Measurements from ENCODE around the gene LHPP.
A peak's percentile ranks its signal among the peaks of the same experiment; 100 is the strongest.

Gene LHPP

DNA sequence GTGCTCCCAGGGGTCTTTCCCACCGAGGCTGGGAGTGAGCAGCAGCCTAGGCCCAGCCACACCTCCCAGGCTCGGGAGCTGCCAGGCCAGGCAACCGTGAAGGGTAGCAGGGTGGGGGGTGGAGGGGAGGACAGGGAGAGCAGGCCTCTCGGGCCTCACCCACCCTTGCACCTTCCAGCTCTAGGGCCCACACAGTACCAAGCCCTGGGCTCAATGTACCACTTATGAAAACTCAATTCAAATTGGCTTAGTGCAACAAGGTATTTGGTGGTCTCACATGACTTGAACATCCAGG, 155.2 kb downstream of the LHPP start:
- H3K4me1 Mint-ChIP-seq (ENCODE audit: low read depth in 2 of 2): peaks cover 62 to 68% of the 10 kb centered on the region in 2 donors
- peak overlapping the region; percentile 94 for H3K27ac Mint-ChIP-seq
- H3K4me3 Mint-ChIP-seq: peak overlapping the region in 1 of 2 donors; percentile 14
- peaks cover 63% of the 10 kb centered on the region for H3K36me3 Mint-ChIP-seq (ENCODE audit: insufficient read depth)
- H3K27me3 Mint-ChIP-seq: no peaks in the 10 kb centered on the region
- ATAC-seq (replicated peaks) (no peak), DNase-seq (no peak)
- no peaks in the 10 kb centered on the region for H3K9me3 Mint-ChIP-seq

DNA sequence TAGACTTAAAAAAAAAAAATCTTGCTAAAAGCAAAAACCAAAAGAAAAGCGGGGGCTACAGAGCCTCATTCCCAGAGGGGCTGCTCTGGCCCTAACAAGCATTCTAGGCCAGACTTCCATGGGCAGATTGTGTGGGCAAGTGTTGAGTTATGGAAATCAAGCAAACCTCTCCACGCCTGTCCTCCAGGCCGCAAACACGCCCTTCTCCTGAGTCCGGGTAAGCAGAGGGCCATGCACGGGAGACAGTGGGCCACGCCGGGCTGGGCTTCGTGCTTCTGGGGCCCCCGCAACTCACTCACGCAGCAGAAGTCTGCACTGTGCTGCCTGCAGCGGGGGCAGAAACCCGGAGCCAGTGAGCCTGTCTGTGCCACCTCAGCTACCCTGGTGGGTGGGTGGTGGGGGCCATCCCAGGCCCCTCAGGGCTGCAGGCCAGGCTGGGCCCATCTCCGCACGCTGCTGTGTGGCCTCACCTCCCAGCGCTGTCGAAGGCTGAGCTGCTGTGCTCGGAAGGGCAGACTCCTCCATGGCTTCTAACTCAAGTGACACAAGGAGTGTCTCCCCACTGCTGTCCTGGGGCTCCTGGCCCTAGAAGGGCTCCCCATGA, 156.9 kb downstream of the LHPP start:
- Mint-ChIP-seq H3K36me3 (ENCODE audit: insufficient read depth) (peaks cover 53% of the 10 kb centered on the region), H3K27ac (peak overlapping the region; percentile 90 to 94), H3K27me3 (no peaks in the 10 kb centered on the region), H3K4me1 (ENCODE audit: low read depth in 2 of 2) (peaks cover 50 to 52% of the 10 kb centered on the region in 2 donors), H3K9me3 (no peaks in the 10 kb centered on the region), H3K4me3 (peak overlapping the region; percentile 66 to 77)
- ATAC-seq (replicated peaks) (no peak), DNase-seq (no peak)

DNA sequence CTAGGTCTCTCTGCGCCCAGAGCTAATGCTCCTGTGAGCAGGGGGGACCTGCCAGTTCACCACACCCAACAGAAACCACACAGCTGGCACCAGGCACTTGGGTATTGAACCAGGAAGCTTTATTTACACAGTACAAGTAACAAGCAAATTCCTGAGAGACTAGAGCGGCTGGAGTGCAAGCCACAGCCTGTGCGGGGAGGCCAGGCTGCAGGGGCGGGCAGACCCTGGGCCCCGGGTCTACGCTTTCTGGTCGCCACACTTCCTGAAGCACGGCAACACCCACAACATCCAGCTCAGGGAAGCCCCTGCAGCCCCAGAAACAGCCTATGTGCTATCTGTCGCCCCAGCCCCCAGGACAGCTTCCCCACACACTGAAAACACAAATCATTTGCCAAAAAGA, 157.6 kb downstream of the LHPP start:
- H3K27ac Mint-ChIP-seq: peak overlapping the region; percentile 90 to 94

DNA sequence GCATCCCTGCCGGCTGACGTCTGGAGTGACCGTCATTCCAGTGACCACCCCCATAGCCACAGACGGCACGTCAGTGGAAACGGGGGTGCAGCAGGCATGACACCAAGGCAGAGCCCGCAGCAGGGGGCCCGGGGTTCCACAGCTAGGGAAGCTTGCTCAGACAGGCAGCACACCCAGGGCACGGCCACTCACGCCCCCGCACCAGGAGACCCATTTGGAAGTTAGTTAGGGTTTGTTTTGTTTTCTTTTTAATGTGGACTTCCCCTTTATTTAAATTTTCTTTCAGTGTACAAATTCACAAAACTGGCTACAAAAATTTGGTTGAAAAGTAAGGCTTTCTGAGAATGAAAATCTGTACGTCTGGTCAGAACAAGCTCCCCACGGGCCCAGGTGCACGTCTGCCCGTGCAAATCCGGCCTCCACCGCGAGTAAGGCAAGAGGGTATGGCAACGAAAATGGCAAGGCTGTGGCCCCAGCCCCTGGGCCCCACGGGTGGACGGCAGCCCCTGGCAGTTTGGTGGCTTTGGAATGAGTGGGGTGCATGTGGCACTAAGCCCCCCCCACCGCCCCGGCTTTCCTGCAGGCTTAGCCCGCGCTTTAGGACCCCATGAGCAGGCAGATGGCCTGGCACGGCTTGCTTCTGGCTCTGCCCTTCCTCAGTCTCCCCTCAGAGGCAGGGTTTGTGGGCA, 158.3 kb downstream of the LHPP start:
- Mint-ChIP-seq H3K27ac (peak overlapping the region; percentile 90 to 94), H3K9me3 (no peaks in the 10 kb centered on the region)

More for the DNA sequence above, 157.6 kb downstream of the LHPP start:
- Mint-ChIP-seq H3K4me1 (ENCODE audit: low read depth in 2 of 2) (peaks cover 46 to 47% of the 10 kb centered on the region in 2 donors), H3K36me3 (ENCODE audit: insufficient read depth) (peaks cover 55% of the 10 kb centered on the region), H3K9me3 (no peaks in the 10 kb centered on the region), H3K27me3 (no peaks in the 10 kb centered on the region), H3K4me3 (peak overlapping the region; percentile 66 to 77)
- DNase-seq (peak; percentile 26 to 34 (median 33)), ATAC-seq (replicated peaks) (peak; percentile 71)

DNA sequence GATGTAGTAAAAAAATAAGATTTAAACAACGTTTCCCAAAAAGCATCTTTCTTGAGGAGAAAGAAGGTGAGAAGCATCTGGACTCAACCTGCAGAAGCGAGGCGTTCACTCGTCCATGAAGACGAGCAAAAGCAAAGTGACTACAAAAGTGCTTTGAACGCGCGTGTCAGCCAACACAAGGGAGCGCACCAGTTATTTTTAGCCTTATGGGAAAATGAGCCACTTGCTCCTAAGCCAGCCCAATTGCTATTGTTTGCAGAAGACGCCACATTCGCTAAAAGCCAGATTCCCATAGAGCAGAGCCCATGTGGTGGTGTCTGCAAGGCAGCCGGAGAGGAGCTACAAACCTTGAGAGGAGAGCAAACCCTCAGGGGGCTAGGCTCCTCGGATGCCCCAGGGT, 160.0 kb downstream of the LHPP start:
- H3K27me3 Mint-ChIP-seq: no peaks in the 10 kb centered on the region
- peaks cover 39% of the 10 kb centered on the region for H3K36me3 Mint-ChIP-seq (ENCODE audit: insufficient read depth)
- no peak for DNase-seq
- no peaks in the 10 kb centered on the region for H3K9me3 Mint-ChIP-seq
- no peak overlapping the region for H3K4me3 Mint-ChIP-seq
- peaks cover 38 to 51% of the 10 kb centered on the region in 2 donors for H3K4me1 Mint-ChIP-seq (ENCODE audit: low read depth in 2 of 2)
- ATAC-seq (replicated peaks): no peak
- peak overlapping the region; percentile 67 to 90 for H3K27ac Mint-ChIP-seq

More for the DNA sequence above, 158.3 kb downstream of the LHPP start:
- Mint-ChIP-seq H3K4me1 (ENCODE audit: low read depth in 2 of 2) (peaks cover 48% of the 10 kb centered on the region in 2 donors), H3K36me3 (ENCODE audit: insufficient read depth) (peaks cover 51% of the 10 kb centered on the region), H3K4me3 (peak overlapping the region; percentile 12 to 66), H3K27me3 (no peaks in the 10 kb centered on the region)
- ATAC-seq (replicated peaks) (no peak), DNase-seq (no peak)

DNA sequence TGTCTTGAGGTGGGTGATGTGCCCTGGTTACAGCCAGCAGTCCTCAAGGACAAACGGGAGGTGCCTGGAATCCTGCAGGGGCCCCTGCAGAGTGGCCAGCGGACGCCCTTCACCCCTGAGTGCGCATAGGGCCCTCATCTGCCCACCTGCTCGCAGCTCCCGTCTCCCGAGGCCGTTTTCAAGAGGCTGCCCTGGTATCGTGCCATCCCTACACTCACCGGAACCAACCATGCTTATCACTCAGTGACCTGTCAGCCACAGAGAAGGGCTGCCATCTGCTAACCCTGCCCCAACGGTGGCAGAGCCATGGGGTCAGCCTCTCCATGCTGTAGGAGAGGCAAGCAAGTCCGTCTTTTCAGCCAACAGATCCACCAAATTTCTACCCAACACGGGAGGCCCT, 160.5 kb downstream of the LHPP start:
- no peak for DNase-seq
- Mint-ChIP-seq H3K9me3 (no peaks in the 10 kb centered on the region), H3K27me3 (no peaks in the 10 kb centered on the region), H3K4me3 (no peak overlapping the region), H3K4me1 (ENCODE audit: low read depth in 2 of 2) (peaks cover 41 to 53% of the 10 kb centered on the region in 2 donors), H3K27ac (peak overlapping the region in 1 of 2 donors; percentile 97), H3K36me3 (ENCODE audit: insufficient read depth) (peaks cover 35% of the 10 kb centered on the region)
- ATAC-seq (replicated peaks): no peak

DNA sequence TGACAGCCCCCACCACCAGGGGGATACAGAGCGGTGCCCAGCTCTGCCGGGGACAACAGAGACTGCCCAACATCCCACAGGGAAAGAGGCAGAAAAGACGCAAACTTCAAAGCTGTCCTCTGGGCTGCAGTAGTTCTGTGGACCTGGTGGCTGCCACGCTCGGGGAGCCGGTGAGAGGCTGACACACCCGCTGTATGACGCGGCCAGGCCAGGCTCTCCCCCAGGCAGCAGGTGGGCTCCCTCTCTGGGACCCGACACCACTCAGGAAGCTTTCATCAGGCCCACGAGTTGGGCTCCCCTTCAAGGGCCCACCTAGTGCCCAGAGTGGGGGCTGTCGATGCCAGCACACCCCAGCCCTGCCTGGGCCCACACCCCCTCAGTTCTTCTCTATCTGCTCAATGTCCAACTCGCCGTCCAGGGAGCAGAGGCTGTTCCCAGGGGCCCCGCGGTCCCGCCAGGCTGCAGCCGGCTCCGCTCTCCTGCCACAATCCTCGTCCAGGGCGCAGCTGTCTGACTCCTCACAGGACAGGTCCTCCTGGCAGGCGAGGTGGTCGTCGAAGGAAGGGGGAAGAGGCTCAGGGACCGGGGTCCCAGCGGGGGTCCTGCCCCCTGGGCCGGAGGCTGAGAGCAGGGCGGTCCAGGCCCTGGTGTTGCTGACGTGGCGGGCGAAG, 161.4 kb downstream of the LHPP start:
- Mint-ChIP-seq H3K4me3 (no peak overlapping the region), H3K9me3 (no peaks in the 10 kb centered on the region), H3K27ac (peak overlapping the region in 1 of 2 donors; percentile 97), H3K36me3 (ENCODE audit: insufficient read depth) (peaks cover 34% of the 10 kb centered on the region), H3K27me3 (no peaks in the 10 kb centered on the region), H3K4me1 (ENCODE audit: low read depth in 2 of 2) (peaks cover 44 to 58% of the 10 kb centered on the region in 2 donors)
- no peak for ATAC-seq (replicated peaks)
- no peak for DNase-seq

DNA sequence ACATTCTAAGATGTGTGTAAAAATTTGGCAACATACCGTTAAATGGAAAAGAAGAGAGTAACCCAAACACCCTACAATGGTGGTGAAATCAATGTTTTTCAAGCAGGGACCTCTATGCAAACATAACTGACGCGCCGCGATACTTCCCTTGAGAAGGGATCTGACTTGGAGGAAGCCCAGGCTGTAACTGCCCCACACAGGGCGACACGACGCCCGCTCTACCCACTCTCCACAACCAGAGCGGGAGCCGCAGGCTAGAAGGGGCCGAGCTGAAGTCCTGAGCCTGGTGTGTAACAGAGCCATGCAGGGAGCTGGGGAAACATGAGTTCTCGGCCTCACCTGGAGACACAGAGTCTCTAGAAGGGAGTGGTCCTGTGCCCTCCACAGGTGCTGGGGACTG, 162.4 kb downstream of the LHPP start:
- ATAC-seq (replicated peaks): no peak

DNA sequence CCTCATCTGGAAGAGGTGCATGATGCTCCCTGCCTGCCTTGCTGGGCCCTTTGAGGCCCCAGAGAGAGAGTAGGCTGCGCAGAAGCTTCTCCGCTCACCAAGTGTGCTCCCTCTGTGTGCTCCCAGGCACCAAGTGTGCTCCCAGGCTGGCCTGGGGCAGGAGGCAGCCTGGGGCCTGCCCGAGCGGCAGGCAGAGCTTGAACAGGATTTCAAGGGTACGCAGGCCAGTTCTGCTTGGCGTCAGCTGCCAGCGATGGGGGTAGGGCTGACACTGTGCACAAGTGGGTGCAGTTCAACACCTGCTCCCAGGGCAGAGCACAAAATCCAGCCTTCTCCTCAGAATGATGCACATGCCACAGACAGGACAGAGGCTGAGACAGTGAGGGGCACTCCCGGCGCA, 162.8 kb downstream of the LHPP start:
- H3K27me3 Mint-ChIP-seq: no peaks in the 10 kb centered on the region
- H3K9me3 Mint-ChIP-seq: no peaks in the 10 kb centered on the region
- no peak for ATAC-seq (replicated peaks)
- no peak for DNase-seq
- peaks cover 23% of the 10 kb centered on the region for H3K36me3 Mint-ChIP-seq (ENCODE audit: insufficient read depth)
- H3K4me1 Mint-ChIP-seq (ENCODE audit: low read depth in 2 of 2): peaks cover 40 to 60% of the 10 kb centered on the region in 2 donors
- H3K4me3 Mint-ChIP-seq: peak overlapping the region; percentile 8 to 14
- H3K27ac Mint-ChIP-seq: peak overlapping the region; percentile 84 to 97

More for the DNA sequence above, 162.4 kb downstream of the LHPP start:
- no peak overlapping the region for H3K4me3 Mint-ChIP-seq
- H3K4me1 Mint-ChIP-seq (ENCODE audit: low read depth in 2 of 2): peaks cover 40 to 60% of the 10 kb centered on the region in 2 donors
- peaks cover 24% of the 10 kb centered on the region for H3K36me3 Mint-ChIP-seq (ENCODE audit: insufficient read depth)
- DNase-seq: no peak
- no peaks in the 10 kb centered on the region for H3K9me3 Mint-ChIP-seq
- H3K27me3 Mint-ChIP-seq: no peaks in the 10 kb centered on the region
- peak overlapping the region; percentile 84 to 97 for H3K27ac Mint-ChIP-seq

DNA sequence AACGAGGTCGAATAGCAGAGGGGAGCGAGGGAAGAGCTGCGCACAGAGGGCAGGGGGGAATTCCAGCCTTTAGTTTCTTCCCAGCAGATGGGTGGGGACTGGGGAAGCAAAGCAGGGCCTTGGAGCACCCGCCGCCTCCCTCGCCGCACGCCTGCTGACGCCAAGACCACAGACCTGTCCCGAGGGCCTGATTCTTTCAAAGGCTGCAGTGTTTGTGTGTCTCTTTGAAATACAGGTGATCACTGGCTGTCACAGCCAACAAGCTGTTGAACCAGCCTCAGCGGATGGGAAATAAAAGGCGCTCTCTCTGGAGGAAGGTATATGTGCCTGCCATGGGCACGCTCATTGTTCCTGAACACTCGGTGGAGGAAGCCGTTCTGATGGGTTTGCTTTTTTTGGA, 163.3 kb downstream of the LHPP start:
- Mint-ChIP-seq H3K9me3 (no peaks in the 10 kb centered on the region), H3K4me3 (peak overlapping the region; percentile 8 to 14), H3K36me3 (ENCODE audit: insufficient read depth) (peaks cover 22% of the 10 kb centered on the region), H3K27ac (peak overlapping the region; percentile 84 to 97), H3K4me1 (ENCODE audit: low read depth in 2 of 2) (peaks cover 38 to 59% of the 10 kb centered on the region in 2 donors), H3K27me3 (no peaks in the 10 kb centered on the region)
- DNase-seq (no peak), ATAC-seq (replicated peaks) (no peak)

DNA sequence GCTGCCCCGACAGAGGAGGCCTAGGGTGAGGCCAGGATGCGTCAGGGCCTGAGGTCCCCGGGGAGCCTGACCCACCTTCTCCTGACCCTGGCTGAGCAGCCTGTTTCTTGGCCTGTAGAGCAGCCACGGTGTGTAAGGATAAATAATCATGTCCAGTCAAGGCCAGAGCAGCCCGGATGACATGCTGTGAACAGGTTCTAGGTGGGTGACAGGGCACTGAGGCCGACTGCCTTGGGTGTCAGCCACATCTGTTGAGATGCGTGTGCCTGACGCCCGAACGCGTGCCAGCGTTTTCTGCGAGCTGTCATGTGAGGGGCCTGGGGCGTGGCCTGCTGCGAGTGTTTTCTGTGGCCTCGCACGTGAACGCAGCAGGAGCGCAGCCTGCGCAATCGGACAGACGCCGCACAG, 164.2 kb downstream of the LHPP start:
- peaks cover 39 to 59% of the 10 kb centered on the region in 2 donors for H3K4me1 Mint-ChIP-seq (ENCODE audit: low read depth in 2 of 2)
- H3K27me3 Mint-ChIP-seq: no peaks in the 10 kb centered on the region
- peak overlapping the region in 1 of 2 donors; percentile 97 for H3K27ac Mint-ChIP-seq
- H3K9me3 Mint-ChIP-seq: no peaks in the 10 kb centered on the region
- ATAC-seq (replicated peaks) (no peak), DNase-seq (no peak)
- H3K4me3 Mint-ChIP-seq: no peak overlapping the region
- H3K36me3 Mint-ChIP-seq (ENCODE audit: insufficient read depth): peaks cover 22% of the 10 kb centered on the region

DNA sequence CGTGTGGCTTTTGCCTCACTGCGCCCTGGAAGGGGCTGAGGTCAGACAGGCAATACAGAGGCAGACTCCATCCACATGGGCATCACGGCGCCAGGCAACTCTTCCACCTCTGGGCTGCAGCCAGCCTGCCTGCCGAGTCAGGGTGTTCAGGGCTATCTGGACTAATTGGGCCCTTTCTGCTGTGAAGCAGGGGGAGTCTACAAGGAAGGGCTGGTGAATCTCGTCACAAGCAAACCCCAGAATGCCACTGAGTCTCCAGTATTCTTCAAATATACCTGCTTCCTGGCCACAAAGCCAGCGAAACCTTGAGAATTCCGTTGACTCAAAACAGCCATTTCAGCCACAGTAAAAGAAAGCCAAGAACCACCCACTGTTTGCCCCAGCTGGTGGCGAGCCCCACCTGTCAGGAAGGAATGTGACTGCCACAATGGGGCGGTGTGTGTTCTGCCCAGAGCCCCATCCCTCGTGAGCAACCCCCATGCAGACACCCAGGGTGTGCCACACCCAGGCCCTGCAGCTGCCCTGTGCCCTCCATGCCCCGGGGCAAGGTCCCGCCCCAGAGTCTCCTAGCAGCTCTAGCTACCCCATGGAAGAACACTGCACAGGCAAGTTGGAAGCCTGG, 165.2 kb downstream of the LHPP start:
- Mint-ChIP-seq H3K27ac (peak overlapping the region; percentile 69 to 97), H3K4me1 (ENCODE audit: low read depth in 2 of 2) (peaks cover 49 to 68% of the 10 kb centered on the region in 2 donors), H3K27me3 (no peaks in the 10 kb centered on the region), H3K4me3 (peak overlapping the region; percentile 61 to 64), H3K36me3 (ENCODE audit: insufficient read depth) (peaks cover 22% of the 10 kb centered on the region), H3K9me3 (no peaks in the 10 kb centered on the region)
- DNase-seq: peak; percentile 33 to 35 (median 34)
- ATAC-seq (replicated peaks): peak; percentile 85

DNA sequence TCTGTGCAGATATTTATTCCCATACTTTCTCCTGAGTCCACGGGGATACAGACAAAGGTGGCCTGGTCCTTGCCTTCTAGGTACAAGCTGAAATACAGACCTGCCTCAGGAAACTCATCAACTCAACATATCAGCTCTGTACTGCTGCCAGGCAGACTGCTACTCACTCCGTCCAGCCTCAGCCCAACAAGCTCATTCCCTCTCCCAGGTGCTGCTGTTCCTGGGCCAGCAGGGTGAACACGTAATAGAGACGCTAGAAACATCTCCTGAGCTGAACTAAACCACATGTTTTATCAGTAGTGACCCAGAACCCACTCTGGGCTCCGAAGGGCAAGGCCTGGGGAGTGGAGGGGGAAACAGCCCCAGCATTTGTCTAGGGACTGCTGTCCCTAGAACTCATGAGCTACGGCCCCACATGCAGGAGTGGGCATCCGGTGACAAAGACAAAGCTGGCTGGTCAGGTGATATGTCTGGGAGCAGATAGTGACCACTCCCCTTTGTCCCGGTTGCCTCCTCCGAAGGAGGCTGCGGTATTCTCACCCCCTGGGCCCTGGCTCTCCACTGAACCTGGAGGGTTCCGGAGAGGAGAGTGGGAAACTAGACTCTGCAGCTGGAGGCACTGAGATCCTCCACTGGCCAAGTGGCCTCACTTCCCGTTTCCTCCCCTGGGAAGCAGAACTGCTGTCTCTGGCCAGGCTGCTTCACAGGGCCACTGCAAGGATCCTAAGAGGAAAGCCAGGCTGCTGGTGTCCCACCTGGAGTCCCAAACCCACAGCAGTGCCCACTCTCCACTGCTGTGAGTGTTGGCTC, 166.4 kb downstream of the LHPP start:
- H3K4me3 Mint-ChIP-seq: peak overlapping the region; percentile 61 to 64
- no peaks in the 10 kb centered on the region for H3K27me3 Mint-ChIP-seq
- peaks cover 25% of the 10 kb centered on the region for H3K36me3 Mint-ChIP-seq (ENCODE audit: insufficient read depth)
- ATAC-seq (replicated peaks): no peak
- peak overlapping the region; percentile 69 to 97 for H3K27ac Mint-ChIP-seq
- H3K4me1 Mint-ChIP-seq (ENCODE audit: low read depth in 2 of 2): peaks cover 53 to 77% of the 10 kb centered on the region in 2 donors
- H3K9me3 Mint-ChIP-seq: no peaks in the 10 kb centered on the region
- DNase-seq: no peak

Measured in effector memory CD8-positive, alpha-beta T cell (primary cell).